Measurements from ENCODE around the gene CTNNA3.

DNA sequence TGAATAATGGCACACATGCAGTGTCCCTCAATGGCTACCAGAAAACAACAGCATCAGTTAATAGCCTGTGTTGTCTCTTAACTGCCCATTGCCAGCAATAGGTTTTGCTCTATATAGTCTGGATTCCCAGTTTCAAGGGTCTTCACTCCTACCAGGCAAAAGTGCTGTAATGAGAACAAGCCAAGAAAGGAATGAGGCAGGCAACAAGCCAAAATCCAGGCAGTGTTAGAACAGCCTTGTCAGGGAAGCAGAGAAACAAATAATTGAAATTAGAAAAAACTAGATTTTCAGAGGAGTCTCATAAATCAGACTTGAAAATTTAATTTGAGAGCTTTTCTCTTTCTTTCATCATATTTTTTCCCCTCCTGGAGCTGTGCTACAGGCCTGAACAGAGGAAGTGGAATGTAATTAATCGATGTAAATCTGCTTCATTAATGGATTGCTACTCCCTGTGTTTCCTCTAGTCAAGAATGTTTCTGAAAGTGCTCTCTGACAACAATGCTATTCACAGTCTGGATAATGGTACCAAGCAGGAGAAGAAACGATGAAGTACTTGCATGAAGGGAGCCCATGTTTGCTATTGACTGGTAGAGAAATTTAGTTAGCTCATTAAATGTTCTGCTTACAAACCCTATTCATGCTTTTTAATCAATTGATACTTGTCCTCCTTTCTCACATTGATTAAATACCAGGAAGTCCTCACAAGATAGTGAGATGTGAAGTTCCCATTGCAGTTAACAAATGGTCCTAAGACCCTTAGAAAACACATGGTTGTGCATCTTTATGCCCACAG is 972.2 kb downstream of the CTNNA3 start:
- TF ChIP-seq, protein P1, sequence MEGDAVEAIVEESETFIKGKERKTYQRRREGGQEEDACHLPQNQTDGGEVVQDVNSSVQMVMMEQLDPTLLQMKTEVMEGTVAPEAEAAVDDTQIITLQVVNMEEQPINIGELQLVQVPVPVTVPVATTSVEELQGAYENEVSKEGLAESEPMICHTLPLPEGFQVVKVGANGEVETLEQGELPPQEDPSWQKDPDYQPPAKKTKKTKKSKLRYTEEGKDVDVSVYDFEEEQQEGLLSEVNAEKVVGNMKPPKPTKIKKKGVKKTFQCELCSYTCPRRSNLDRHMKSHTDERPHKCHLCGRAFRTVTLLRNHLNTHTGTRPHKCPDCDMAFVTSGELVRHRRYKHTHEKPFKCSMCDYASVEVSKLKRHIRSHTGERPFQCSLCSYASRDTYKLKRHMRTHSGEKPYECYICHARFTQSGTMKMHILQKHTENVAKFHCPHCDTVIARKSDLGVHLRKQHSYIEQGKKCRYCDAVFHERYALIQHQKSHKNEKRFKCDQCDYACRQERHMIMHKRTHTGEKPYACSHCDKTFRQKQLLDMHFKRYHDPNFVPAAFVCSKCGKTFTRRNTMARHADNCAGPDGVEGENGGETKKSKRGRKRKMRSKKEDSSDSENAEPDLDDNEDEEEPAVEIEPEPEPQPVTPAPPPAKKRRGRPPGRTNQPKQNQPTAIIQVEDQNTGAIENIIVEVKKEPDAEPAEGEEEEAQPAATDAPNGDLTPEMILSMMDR (tag by site-specific recombination; IDR thresholded peaks at IDR 0.05): no peak
- TF ChIP-seq ZBTB20 (tag by site-specific recombination; IDR thresholded peaks at IDR 0.05): no peak
- TF ChIP-seq, protein P2, sequence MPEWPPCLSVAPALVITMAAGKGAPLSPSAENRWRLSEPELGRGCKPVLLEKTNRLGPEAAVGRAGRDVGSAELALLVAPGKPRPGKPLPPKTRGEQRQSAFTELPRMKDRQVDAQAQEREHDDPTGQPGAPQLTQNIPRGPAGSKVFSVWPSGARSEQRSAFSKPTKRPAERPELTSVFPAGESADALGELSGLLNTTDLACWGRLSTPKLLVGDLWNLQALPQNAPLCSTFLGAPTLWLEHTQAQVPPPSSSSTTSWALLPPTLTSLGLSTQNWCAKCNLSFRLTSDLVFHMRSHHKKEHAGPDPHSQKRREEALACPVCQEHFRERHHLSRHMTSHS (tag by site-specific recombination; IDR thresholded peaks at IDR 0.05): no peak
- no peak for TF ChIP-seq ZNF792 (tag by site-specific recombination; IDR thresholded peaks at IDR 0.05)
- no peak for TF ChIP-seq ZNF560 (tag by site-specific recombination; IDR thresholded peaks at IDR 0.05; ENCODE audit: borderline replicate concordance)
- TF ChIP-seq ZNF391 (tag by site-specific recombination; IDR thresholded peaks at IDR 0.05; ENCODE audit: borderline replicate concordance, low read depth): no peak
- TF ChIP-seq ZNF26 (tag by site-specific recombination; IDR thresholded peaks at IDR 0.05): no peak
- TF ChIP-seq ZNF521 (tag by site-specific recombination; IDR thresholded peaks at IDR 0.05): no peak
- no peak for TF ChIP-seq ZNF629 (tag by site-specific recombination; IDR thresholded peaks at IDR 0.05)
